ENCODE results near the gene EXOC6B.

Gene EXOC6B

DNA sequence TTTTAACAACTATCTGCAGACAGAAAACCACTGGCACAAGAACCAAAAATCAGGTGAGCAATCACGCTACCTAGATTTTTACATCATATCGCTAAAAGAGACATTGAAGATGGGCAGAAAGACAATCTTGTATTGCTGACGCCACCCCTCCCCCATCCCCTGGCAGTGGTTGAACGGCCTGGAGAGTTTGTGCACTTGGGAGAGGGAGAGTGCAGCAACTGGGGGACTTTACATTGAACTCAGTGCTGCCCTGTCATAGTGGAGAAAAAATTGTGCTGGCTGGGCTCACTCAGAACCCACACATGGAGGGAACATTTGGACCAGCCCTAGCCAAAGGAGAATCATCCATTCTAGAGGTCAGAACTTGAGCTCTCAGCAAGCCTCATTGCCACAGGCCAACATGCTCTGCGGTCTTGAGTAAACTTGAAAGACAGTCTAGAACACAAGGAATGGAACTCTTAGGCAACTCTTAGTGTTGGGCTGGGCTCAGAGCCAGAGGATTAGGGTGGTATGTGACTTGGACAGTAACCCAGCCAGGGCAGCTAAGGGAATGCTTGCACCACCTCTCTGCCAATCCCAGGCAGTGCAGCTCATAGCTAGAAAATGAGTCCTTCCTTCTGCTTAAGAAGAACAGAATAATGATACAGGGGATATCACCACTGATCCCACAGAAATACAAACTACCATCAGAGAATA, 458.2 kb downstream of the EXOC6B start:
- no peak for DNase-seq (ENCODE audit: low read depth in 2 of 2)

DNA sequence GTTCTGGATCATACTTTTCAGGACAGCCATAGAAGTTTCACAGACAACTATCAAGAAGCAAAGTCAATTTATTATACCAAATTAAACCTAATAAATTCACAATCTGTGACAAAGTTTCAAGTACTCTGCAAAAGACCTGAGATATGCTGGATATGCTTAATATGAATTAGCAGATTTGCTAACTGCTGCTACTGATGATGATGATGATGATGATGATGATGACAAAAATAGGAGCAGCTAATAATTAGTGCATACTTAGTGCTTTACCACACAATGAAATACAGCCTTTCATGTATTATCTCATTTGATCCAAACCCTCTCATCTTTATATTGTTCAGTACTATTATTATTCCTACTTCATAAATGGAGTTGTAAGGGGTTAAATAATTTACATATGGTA, 462.4 kb downstream of the EXOC6B start:
- no peak for DNase-seq (ENCODE audit: low read depth in 2 of 2)

DNA sequence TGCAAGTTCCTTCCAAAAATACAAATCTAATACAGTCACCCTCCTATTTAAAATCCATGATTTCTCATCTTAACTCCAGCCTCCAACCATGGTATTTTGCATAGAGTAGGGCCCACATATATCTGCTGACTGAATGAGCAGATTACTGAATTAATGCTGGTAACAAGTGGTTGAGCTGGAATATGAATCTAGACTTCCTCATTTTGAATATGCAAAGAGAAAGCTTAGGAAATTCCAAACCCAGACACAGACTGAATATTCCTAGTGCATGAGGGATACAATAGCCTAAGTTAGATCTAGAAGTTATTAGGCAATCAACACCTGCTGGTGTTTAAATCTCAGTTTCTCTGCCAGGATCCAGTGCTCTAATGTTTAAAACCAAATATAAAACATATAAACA, 463.1 kb downstream of the EXOC6B start:
- no peak for DNase-seq (ENCODE audit: low read depth in 2 of 2)

DNA sequence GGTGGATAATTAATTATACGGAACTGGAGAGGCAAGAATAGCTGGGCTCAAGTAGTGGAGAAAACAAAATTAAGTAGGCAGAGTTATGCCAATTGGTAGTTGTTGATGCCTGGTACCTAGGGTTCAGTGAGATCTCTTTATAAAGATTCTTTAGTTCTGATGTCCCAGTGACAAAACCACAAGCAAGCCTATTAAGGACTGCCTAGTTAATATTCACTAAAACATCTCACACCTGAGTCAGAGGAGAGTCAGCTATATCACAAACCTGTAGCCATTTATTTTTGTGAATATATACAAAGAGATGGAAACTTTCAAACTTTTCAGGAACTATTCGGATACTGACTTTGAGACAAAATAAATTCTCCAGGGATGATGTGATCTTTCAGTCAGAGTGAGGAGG, 464.3 kb downstream of the EXOC6B start:
- no peak for DNase-seq (ENCODE audit: low read depth in 2 of 2)

DNA sequence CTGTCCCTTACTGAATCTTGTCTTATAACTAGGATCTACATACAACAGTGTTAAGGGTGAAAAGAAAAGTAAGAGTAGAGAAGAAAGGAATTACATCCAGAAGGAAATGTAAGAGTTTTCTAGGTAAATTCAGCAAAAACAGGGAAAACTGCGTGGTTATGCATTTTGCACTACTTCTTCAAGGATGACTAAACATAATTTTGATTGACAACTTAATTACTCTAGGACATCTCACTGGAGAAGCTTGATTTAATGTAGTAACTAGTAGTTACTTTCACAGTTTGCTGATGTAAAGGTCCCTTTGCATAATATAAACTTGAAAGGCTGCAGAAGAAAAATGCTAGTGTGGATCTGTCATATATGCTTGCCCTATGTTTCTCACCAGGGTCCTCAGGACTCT, 464.8 kb downstream of the EXOC6B start:
- DNase-seq (ENCODE audit: low read depth in 2 of 2) = no peak

DNA sequence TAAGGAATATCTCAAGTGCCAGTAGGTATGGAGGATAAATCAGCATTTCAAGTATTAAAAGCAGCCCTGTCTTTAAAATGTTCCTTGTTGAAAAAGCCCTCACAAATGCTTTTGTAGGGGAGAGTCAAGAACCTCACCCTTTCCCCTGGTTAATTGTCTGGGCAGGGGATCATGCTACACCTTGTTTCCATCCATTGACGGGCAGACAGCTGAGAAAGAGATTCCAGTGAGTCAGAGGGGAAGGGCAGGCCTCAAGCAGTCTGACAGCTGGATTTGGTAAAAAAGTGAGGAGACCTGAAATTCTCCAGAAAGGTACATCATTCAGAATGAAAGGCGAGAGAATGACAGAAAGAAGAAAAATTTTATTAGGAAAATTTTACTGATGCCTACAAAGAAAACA, 475.0 kb downstream of the EXOC6B start:
- DNase-seq (ENCODE audit: low read depth in 2 of 2) = no peak

DNA sequence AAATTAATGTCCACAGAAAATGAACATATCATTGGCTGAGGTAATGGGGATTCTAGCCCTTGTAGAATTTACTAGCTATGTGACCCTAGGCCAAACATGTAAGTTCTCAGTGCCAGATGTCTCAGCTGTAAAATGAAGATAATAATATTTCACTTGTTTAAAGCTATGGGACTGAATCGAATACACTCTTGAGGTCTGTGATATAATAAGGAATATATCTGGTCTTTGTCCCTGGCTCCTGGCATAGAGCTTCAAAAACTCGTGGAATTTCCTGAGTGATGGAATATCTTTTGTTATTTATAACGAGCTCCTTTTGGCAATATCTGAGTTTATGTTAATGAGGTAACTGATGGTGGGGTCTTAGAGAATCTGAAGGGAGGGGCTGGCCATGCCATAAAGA, 476.8 kb downstream of the EXOC6B start:
- DNase-seq (ENCODE audit: low read depth in 2 of 2) = no peak

DNA sequence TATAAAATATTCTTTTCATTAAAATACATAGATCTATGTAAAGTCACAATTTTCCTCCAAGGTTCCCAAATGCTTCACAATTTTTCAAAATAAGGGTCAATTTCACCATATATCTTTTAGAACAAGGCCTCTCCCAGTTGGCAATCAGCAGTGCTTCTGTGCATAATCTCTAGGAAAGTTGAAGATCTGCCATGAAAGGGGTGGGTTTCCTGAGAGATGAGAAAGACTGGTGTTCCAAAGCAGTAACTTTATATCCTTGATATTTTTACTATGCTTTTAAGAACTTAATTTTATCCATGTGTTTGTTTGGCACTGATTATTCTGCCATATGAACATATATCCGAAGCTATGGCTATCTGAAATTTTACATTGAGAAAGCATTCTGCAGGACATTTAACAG, 478.8 kb downstream of the EXOC6B start:
- no peak for DNase-seq (ENCODE audit: low read depth in 2 of 2)

DNA sequence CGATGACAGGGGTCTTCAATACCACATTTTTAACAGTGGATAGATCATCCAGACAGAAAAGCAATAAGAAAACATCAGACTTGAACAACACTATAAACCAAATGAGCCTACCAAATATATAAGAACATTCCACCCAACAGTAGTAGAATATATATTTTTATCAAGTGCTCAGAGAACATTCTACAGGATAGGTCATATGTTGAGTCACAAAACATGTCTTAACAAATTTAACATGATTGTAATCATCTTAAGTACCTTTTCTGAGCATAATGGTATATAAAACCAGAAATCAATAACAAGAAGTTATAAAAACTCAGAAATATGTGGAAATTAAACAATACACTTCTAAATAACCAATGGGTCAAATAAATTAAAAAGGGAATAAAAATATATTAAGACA, 484.2 kb downstream of the EXOC6B start:
- no peak for DNase-seq (ENCODE audit: low read depth in 2 of 2)

DNA sequence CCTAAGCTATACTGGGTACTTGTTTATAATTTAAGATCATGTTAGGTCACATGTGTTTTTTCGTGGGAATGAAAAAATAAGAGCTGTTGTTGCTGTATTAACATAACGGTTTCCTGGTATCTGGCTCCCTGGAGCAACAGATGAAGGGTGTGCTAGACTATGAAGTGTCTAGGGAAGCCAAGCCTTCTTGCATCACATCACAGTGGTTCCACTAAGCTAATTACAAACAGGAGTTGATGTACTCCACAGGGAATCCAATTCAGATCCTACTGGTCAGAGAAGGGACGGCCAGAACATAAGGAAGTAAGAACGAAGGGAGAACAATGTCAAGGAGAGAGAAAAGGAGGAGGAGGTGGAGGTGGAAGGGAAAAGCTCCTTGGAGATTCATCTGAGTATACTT, 485.2 kb downstream of the EXOC6B start:
- DNase-seq (ENCODE audit: low read depth in 2 of 2) = no peak

DNA sequence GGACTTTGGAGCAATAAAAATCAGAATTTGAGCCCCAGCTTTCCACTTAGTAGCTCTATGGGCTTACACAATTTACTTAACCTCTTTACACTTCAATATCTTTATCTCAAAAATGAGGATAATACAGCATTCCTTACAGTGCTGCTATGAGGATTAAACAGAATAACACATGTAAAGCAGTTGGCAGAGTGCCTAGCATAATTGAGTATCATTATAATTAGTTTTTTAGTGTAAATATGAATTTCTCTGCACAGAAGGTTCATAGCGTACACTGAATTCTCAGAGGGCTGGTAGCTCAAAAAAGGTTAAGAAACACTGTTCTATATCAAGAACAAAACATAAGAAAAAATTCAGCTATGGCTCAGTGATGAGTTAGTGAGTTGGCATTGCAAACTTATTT, 487.8 kb downstream of the EXOC6B start:
- DNase-seq (ENCODE audit: low read depth in 2 of 2) = no peak

DNA sequence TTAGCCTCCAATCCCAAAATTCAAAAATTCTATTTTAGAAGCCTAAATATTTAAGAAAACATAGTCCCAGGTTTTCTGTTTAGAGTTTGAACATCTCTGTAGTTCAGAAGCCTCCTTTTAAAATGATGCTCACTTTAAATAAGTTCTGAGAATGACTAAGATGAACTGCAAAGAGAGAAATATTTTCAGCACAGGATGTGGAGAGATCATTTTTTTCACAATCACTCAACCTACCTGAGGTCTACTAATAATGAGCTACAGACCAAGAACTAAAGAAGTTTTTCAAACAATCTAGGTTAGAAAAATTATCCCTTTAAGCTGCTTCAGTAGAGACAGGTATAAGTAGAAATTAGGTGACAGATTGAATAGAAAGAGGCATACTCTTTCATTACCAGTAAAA, 493.1 kb downstream of the EXOC6B start:
- no peak for DNase-seq (ENCODE audit: low read depth in 2 of 2)

DNA sequence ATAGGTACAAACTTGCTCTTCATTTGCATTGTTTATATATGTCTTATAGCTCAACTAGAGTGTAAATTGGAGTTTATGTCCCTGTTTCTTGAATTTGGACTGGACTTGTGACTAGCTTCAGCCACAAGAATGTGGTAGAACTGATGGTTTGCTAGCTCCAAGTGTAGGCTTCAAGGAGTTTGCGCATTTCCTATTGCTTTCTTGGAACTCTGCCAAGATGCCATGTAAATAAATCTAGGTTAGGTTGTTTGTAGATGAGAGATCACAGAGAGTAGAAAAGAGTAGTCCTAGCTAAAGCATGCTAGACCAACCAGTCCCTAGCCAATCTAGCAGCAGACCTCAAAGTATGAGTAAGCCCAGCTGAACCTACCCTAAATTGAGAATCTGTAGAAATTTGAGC, 495.2 kb downstream of the EXOC6B start:
- no peak for DNase-seq (ENCODE audit: low read depth in 2 of 2)

DNA sequence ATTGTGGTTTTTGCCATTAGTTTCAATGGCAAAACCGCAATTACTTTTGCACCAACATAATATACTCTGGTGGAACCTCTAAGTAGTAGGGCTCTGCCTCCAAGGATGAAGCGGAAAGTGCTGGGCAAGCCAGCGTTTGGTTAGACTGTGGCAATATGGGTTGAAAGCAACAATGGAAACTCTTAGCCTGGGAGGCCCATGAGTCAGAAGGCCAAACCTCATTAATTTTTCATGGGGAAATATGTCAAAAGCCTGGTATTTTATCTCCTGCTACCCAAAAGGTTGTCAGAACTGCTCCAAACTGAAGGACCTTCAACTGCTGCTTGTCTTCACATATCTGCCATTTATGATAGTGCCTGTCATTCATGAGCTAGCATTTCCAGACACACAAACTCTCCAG, 499.1 kb downstream of the EXOC6B start:
- no peak for DNase-seq (ENCODE audit: low read depth in 2 of 2)

DNA sequence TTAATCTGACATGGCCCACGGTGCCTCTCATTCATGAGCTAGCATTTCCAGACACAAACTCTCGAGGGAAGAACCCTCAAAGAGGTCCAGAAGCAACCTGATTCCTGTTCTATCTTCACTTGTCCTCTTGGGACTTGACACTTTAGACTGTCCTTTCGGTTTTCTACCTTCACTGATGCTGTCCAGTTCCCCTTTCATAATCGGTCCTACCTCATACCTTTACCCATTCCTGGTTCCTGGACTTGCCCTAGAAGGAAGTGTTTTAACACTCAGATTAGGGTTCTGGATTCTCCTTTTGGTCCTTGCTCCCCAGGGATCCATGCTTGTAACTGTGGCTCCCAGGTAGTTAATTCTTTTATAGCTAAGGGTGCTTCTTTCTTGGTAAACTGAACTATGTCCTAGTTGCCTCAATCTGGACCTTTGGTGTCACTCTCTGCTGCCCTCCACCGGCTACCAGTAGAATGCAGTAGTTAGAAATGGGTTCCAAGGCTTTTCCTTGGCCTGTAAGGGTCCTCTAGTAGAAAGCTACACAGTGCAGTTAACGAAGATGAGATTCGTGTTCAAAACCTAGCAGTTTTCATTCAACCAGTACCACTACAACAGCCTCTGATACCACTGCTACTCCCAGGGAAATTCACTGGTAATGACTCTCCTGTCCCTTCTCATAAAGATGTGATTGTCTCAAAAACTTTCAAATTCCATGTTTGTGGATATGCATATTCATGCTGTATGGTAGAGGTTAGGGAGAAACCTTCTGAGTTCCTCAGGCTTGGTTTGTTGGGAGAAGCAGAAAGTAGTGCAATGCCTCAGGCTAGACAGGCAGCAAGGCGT, 500.0 kb downstream of the EXOC6B start:
- peak in 1 of 2 experiments; percentile 10 for DNase-seq (ENCODE audit: low read depth in 2 of 2)

DNA sequence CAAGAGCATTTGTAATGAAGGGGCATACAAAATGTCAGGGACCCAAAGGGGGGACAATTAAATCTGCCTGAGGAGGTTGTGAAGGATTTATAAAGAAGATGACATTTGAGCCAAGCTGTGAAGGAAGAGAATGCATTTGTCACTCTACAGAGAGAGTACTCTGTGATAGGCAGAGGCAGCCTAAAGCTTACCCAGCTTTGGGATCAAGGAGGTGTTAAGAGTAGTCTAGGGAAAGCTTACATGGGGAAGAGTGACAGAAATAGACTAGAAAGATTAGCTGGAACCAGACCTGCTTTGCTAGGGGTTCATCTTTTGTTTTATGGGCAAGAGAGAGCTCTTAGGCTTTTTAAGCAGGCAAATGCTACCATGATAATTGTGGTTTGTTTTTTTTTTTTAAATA, 509.1 kb downstream of the EXOC6B start:
- DNase-seq (ENCODE audit: low read depth in 2 of 2) = no peak

DNA sequence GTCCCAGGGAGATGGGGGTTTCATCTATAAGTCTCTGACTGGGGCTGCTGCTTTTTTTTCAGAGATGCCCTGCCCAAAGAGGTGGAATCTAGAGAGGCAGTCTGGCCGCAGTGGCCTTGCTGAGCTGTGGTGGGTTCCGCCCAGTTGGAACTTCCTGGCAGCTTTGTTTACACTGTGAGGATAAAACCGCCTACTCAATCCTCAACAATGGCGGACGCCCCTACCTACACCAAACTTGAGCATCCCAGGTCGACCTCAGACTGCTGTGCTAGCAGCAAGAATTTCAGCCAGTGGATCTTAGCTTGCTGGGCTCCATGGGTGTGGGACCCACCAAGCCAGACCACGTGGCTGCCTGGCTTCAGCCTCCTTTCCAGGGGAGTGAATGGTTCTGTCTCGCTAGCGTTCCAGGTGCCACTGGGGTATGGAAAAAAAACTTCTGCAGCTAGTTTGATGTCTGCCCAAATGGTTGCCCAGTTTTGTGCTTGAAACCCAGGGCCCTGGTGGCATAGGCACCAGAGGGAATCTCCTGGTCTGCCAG, 525.6 kb downstream of the EXOC6B start:
- DNase-seq (ENCODE audit: low read depth in 2 of 2) = no peak

DNA sequence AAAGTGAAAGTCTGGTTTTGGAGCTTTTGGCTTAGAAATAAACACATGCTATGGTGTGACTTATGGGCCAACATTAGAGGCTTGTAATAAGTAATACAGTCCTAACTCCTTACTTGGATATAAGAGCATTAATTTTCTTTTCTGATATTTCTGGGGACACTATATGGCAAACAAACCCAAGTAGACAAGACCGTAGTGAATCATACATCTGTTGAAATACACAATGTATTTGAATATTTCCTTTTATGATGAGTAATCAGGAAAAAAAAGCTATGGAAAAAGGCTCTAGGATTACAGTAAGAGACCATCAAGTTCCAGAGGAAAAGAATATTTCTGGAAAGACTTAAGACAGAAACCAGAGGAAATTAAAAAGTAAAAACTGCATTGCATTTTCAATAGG, 532.2 kb downstream of the EXOC6B start:
- DNase-seq (ENCODE audit: low read depth in 2 of 2) = no peak

DNA sequence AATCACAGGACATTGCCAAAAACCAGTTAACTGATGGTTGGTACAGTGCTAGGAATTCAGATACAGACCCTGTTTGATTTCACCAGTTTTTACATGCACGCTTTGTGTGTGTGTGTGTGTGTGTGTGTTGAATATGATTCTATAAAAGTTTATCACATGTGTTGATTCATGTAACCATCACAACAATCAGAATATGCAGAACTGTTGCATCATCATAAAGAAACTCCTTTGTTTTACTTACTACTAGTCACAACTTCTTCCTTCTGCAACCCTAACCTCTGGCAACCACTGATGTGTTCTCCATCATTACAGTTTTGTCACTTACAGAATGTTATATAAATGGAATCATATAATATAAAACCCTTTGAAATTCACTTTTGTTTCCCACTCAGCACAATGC, 533.4 kb downstream of the EXOC6B start:
- no peak for DNase-seq (ENCODE audit: low read depth in 2 of 2)

DNA sequence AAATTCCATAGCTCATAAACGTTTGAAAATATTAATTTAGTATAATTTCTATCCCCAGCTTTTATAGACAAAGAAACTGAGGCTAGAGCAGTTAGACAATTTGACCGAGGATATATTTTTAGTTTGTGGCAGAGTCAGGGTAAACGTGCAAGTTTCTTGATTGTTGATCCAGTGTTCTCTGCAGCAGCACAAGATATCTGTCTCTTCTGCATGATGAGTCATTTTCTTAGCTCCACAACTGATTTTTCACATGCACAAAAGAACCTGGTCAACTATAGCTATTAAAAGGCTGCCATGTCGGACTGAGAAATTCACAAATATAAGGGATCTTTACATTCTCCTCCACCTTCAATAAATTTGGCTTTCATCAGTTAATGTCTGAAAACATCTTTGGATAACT, 534.8 kb downstream of the EXOC6B start:
- DNase-seq (ENCODE audit: low read depth in 2 of 2) = no peak

DNA sequence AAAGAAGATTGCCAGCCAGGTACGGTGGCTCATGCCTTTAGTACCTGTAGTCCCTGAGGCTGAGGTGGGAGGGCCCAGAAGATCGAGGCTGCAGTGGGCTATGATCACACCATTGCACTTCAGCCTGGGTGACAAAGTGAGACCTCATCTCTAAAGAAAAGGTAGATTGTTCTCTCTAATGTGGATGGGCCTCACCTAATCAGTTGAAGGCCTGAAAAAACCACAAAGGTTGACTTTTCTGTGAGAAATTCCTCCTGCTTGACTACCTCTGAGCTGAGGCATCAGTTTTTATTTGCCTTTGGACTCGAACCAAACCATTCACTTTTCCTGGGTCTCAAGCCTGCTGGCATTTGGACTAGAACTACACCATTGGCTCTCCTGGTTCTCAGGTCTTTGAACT, 536.1 kb downstream of the EXOC6B start:
- DNase-seq (ENCODE audit: low read depth in 2 of 2) = no peak

DNA sequence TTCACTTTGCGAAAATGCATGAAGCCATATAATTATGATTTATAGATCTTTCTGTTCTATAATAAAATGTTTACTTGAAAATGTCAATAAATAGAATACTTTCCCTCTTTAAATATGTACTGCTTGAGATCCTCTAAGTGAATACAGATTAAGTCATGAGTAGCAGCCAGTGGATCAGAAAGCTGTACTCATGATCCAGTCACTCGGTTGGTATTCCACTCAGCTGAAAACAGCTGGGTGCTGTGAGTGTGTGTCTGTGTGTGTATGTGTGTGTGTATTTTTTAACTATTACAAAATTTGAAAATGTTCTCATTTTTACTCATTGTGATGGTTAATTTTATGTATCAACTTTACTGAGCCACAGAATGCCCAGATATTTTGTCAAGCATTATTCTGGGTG, 536.5 kb downstream of the EXOC6B start:
- no peak for DNase-seq (ENCODE audit: low read depth in 2 of 2)

DNA sequence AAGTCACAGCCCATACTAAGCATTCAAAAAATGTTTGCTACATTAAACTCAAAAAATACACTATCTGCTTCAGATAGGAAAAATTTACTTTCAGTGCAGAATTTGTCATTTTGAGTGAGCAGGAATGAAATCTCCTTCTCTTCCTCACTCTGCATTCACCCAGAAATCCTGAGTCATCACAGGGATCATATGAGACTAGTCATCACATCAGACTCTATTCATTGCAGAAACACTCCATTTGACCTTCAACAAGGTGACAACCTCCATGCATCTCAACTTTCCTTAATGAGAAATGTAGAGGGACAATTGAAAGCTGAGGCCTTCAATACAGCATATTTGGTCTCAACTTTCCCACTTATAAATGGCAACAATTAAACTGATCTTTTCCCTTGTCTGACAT, 547.8 kb downstream of the EXOC6B start:
- DNase-seq (ENCODE audit: low read depth in 2 of 2) = no peak

Measured in stimulated activated CD4-positive, alpha-beta T cell treated with anti-CD3 and anti-CD28 coated beads, Interleukin-12 subunit alpha, Interleukin-12 subunit beta, amount 100 ng/mL, for 24 hours (primary cell).